ENCODE data around the gene PRSS16.

DNA sequence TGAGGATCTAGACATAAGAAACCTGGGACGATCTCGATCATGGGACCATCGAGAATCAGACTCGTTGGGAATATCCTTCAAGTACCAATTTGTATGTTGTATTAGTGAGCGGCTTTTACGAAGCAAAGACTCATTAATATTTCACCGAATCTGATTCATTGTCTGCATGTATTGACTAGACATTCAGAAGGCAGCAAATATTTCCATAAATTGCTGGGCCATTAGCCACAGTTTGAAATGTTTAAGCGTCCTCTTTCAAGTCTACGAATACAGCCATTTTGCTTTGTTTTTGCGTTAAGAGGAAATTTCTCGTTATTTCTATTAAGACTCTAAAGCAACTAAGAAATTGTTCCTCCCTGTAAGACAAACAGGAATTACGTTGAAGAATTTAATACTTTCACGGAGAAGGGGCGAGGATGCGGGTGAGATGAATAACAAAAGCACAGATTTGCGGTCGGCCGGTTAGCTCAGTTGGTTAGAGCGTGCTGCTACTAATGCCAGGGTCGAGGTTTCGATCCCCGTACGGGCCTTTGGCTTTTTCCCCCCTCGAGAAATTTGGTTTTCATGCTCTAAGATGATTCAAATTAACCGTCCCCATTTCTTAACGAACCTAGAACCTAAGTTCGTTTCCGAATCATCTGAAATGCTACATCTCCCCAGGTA, 46.1 kb downstream of the PRSS16 start:
- TF ChIP-seq POLR2A (IDR thresholded peaks at IDR 0.05; ENCODE audit: low read length) (no peak), GATA1 (IDR thresholded peaks at IDR 0.05; ENCODE audit: low read depth, low read length) (no peak)
